HS-5 (cell line): ENCODE measurements around the gene ISM1.

Experiments used
- DNase-seq: peaks from one replicate; pipeline ENCODE4 v3.0.0-alpha.2; 2012; ENCODE audit warnings: low read depth

Gene ISM1

GRCh38 chr20:13283869-13284829 is 63.1 kb downstream of the ISM1 start:
- no peak for DNase-seq

GRCh38 chr20:13284830-13285229 is 63.8 kb downstream of the ISM1 start:
- no peak for DNase-seq

- DNase-seq: no peak
Measured at GRCh38 chr20:13285408-13285807, 64.3 kb downstream of the ISM1 start.

GRCh38 chr20:13286052-13286451 is 65.0 kb downstream of the ISM1 start:
- no peak for DNase-seq

- no peak for DNase-seq
Measured at GRCh38 chr20:13286607-13287006, 65.5 kb downstream of the ISM1 start.

- no peak for DNase-seq
Measured at GRCh38 chr20:13288357-13288756, 67.3 kb downstream of the ISM1 start.

- DNase-seq: no peak
Measured at GRCh38 chr20:13289031-13289430, 68.0 kb downstream of the ISM1 start.

- DNase-seq: no peak
Measured at GRCh38 chr20:13290724-13291123, 69.7 kb downstream of the ISM1 start.

GRCh38 chr20:13291157-13291556 is 70.1 kb downstream of the ISM1 start:
- DNase-seq: no peak

- no peak for DNase-seq
Measured at GRCh38 chr20:13292201-13292885, 71.3 kb downstream of the ISM1 start.

GRCh38 chr20:13294522-13294921 is 73.4 kb downstream of the ISM1 start:
- no peak for DNase-seq

- DNase-seq: no peak
Measured at GRCh38 chr20:13295637-13296036, 74.6 kb downstream of the ISM1 start.

- no peak for DNase-seq
Measured at GRCh38 chr20:13296070-13296469, 75.0 kb downstream of the ISM1 start.

GRCh38 chr20:13297147-13297899 is 76.2 kb downstream of the ISM1 start:
- DNase-seq: no peak

- DNase-seq: no peak
Measured at GRCh38 chr20:13298692-13299373, 77.8 kb downstream of the ISM1 start.

GRCh38 chr20:13299401-13299800 is 78.3 kb downstream of the ISM1 start:
- no peak for DNase-seq

GRCh38 chr20:13301596-13301995 is 80.5 kb downstream of the ISM1 start:
- DNase-seq: no peak

GRCh38 chr20:13302647-13303450 is 81.8 kb downstream of the ISM1 start:
- no peak for DNase-seq

GRCh38 chr20:13305284-13305683 is 84.2 kb downstream of the ISM1 start:
- no peak for DNase-seq

- DNase-seq: no peak
Measured at GRCh38 chr20:13307562-13308163, 86.6 kb downstream of the ISM1 start.

GRCh38 chr20:13312300-13312699 is 91.2 kb downstream of the ISM1 start:
- no peak for DNase-seq
